Measurements from ENCODE around the gene PTPN4. TPM values are rescaled to one million over a fixed set of nuclear protein-coding genes. Genes with fewer than 3 reads are reported as not detected.

Gene PTPN4
- total RNA-seq, 2 donors from 2014 or later = 23.7 to 65.3 TPM

DNA sequence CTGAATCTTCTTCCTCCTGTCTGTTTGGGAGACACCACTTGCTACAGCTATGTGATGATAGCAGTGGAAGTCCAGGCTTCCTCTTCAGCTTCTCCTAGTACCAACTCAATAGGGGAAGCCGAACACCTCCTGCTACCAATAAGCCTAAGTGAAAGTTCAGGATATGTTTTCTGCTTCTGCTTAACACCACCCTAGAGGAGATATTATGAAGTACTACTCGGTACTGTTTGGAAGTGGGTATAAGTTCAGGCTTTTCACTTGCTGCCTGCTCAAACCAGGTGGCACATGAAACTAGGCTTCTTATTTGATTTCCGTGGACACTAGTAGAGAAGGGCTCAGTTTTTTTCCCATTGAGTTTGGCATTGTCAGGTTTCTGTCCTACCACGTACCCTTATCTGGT is 99.8 kb downstream of the PTPN4 start:
- Histone ChIP-seq H3K27me3 (replicated peaks; ENCODE audit: insufficient read depth) (no peaks in the 10 kb centered on the region), H3K9me3 (no peaks in the 10 kb centered on the region), H3K36me3 (no peaks in the 10 kb centered on the region), H3K27ac (no peak overlapping the region), H3K4me1 (replicated peaks) (no peaks in the 10 kb centered on the region), H3K4me3 (no peak overlapping the region)
- TF ChIP-seq, protein P1, sequence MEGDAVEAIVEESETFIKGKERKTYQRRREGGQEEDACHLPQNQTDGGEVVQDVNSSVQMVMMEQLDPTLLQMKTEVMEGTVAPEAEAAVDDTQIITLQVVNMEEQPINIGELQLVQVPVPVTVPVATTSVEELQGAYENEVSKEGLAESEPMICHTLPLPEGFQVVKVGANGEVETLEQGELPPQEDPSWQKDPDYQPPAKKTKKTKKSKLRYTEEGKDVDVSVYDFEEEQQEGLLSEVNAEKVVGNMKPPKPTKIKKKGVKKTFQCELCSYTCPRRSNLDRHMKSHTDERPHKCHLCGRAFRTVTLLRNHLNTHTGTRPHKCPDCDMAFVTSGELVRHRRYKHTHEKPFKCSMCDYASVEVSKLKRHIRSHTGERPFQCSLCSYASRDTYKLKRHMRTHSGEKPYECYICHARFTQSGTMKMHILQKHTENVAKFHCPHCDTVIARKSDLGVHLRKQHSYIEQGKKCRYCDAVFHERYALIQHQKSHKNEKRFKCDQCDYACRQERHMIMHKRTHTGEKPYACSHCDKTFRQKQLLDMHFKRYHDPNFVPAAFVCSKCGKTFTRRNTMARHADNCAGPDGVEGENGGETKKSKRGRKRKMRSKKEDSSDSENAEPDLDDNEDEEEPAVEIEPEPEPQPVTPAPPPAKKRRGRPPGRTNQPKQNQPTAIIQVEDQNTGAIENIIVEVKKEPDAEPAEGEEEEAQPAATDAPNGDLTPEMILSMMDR (IDR thresholded peaks at IDR 0.05) = no peak
- no peak for TF ChIP-seq POLR2AphosphoS5 (IDR thresholded peaks at IDR 0.05)
- TF ChIP-seq POLR2A (IDR thresholded peaks at IDR 0.05) = no peak
- intact Hi-C loops (cut with DNase I) = no loop called here
- DNase-seq (ENCODE audit: low spot score) = no peak
- WGBS = 97% methylated on average over 4 of the region's 4 CpGs

DNA sequence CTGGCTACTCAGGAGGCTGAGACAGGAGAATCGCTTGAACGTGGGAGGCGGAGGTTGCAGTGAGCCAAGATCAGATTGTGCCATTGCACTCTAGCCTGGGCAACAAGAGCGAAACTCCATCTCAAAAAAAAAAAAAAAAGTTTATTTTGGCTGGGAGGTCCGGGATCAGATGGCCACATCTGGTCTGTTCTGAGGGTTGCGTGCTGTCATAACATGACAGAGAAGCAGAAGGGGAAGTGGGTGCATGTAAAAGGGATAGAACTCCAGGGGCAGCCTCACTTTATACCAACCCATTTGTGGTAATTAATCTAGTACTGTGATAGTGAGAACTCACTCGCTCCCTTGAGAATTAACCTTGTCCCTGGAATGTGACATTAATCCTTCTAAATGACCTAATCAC is 101.2 kb downstream of the PTPN4 start:
- Histone ChIP-seq H3K4me1 (replicated peaks) (no peaks in the 10 kb centered on the region), H3K4me3 (no peak overlapping the region), H3K36me3 (no peaks in the 10 kb centered on the region), H3K27ac (no peak overlapping the region), H3K27me3 (replicated peaks; ENCODE audit: insufficient read depth) (no peaks in the 10 kb centered on the region), H3K9me3 (no peaks in the 10 kb centered on the region)
- no peak for DNase-seq (ENCODE audit: low spot score)
- intact Hi-C loops (cut with DNase I) = no loop called here
- 86% methylated on average over 7 of the region's 7 CpGs for WGBS
- TF ChIP-seq POLR2A (IDR thresholded peaks at IDR 0.05) (no peak), POLR2AphosphoS5 (IDR thresholded peaks at IDR 0.05) (no peak)
- TF ChIP-seq, protein P1 (IDR thresholded peaks at IDR 0.05) = no peak

DNA sequence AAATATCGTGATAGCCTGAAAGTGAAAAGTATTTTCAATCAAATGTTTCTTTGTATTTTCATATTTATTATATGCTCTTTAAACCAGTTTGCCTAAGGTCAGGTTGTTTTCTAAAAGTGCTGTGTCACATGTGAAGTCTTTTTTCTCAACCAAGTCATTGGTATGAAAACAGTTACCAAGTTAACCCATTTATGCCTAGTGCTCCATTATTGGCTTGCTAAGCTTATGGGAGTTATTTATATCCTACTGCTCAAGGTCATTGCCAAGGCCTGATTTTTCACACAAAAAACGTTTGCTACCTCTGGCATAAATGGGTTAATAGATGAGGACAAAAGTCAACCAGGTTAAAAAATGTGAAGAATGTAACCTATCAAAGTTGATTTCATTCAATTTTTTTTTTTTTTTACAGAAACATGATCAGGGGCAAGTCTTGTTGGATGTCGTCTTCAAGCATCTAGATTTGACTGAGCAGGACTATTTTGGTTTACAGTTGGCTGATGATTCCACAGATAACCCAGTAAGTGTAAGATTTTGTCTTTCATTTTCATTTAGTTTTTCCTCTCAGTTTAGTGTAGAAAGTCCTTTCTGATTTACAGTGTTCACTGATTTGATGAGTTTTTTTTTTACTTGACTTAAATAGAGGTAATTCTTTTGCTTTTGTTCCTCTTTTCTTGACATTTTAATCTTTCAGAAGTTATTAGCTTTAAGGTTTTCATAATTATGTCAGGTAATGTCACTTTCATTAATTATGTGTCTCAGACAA is 102.6 kb downstream of the PTPN4 start:
- Histone ChIP-seq H3K36me3 (no peaks in the 10 kb centered on the region), H3K9me3 (no peaks in the 10 kb centered on the region), H3K27ac (no peak overlapping the region), H3K4me1 (replicated peaks) (no peaks in the 10 kb centered on the region), H3K4me3 (no peak overlapping the region), H3K27me3 (replicated peaks; ENCODE audit: insufficient read depth) (no peaks in the 10 kb centered on the region)
- DNase-seq (ENCODE audit: low spot score) = no peak
- intact Hi-C loops (cut with DNase I) = no loop called here
- TF ChIP-seq POLR2AphosphoS5 (IDR thresholded peaks at IDR 0.05) = no peak
- TF ChIP-seq, protein P1 (IDR thresholded peaks at IDR 0.05) = no peak
- no peak for TF ChIP-seq POLR2A (IDR thresholded peaks at IDR 0.05)
- WGBS = 51% methylated on average over 3 of the region's 3 CpGs

DNA sequence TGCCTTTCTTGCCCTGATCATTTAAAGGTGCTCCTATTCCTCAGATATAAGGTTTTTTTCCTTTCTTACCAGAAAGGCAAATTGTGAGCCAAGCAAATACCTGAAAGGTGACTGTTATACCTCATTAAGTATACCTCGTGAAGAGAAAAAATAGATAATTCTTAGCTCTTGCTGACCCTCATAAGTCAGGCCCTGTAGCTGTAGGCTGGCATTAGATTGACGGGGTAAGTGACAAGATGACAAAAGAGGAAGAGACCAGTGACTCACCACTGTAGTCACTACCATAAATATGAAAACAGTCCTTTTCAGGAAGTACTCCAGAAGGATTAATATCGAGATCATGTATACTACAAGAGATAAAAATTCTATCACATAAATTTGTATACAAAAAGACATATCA is 104.6 kb downstream of the PTPN4 start:
- WGBS = 82% methylated on average over 3 of the region's 3 CpGs
- H3K9me3 ChIP-seq = no peaks in the 10 kb centered on the region
- H3K4me3 ChIP-seq = no peak overlapping the region
- no peaks in the 10 kb centered on the region for H3K27me3 ChIP-seq (replicated peaks; ENCODE audit: insufficient read depth)
- intact Hi-C loops (cut with DNase I) = no loop called here
- no peak for DNase-seq (ENCODE audit: low spot score)
- H3K27ac ChIP-seq = no peak overlapping the region
- TF ChIP-seq POLR2A (IDR thresholded peaks at IDR 0.05) (no peak), POLR2AphosphoS5 (IDR thresholded peaks at IDR 0.05) (no peak)
- TF ChIP-seq, protein P1 (IDR thresholded peaks at IDR 0.05) = no peak
- H3K4me1 ChIP-seq (replicated peaks) = no peaks in the 10 kb centered on the region
- no peaks in the 10 kb centered on the region for H3K36me3 ChIP-seq

DNA sequence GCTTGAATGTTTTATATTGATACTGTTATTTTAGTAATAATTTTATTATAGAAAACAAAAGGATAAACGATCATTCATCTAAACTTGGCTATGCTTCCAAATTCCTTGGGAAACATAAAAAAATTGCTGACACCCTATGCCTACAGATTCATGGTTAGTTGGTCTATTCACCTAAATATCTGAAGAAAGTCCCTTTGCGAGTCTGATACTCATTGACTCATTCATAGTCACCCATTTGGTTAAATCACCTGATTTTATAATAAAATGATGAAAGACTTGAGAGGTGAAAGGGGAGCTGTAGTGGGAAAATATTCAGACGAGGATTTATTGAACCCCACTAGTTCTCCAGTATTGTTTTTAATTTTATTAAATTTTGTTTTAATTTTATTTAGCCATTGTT is 112.0 kb downstream of the PTPN4 start:
- DNase-seq (ENCODE audit: low spot score) = no peak
- 92% methylated on average over 3 of the region's 3 CpGs for WGBS
- H3K4me1 ChIP-seq (replicated peaks) = no peaks in the 10 kb centered on the region
- TF ChIP-seq, protein P1 (IDR thresholded peaks at IDR 0.05) = no peak
- TF ChIP-seq POLR2A (IDR thresholded peaks at IDR 0.05) (no peak), POLR2AphosphoS5 (IDR thresholded peaks at IDR 0.05) (no peak)
- no peaks in the 10 kb centered on the region for H3K36me3 ChIP-seq
- no peaks in the 10 kb centered on the region for H3K27me3 ChIP-seq (replicated peaks; ENCODE audit: insufficient read depth)
- no peak overlapping the region for H3K4me3 ChIP-seq
- H3K9me3 ChIP-seq = no peaks in the 10 kb centered on the region
- no peak overlapping the region for H3K27ac ChIP-seq
- intact Hi-C loops (cut with DNase I) = no loop called here
